NT2/D1 (cell line): ENCODE results near the gene RFC5.
"Not testable (repeated sequence)": the region's sequence is repeated elsewhere in the genome, so short reads cannot be mapped to it uniquely, and the experiment has no call there.

Experiments
- DNase-seq: peaks from one replicate; pipeline ENCODE4 v3.0.0-alpha.2; 2011; ENCODE audit warnings: low read depth, low spot score
- H3K27me3 ChIP-seq: 2 replicates; pipeline ENCODE4 v1.6.0; 2011; ENCODE audit warnings: mild to moderate bottlenecking; ENCODE audit not compliant: insufficient read length, insufficient read depth
- H3K36me3 ChIP-seq: 2 replicates; pipeline ENCODE4 v1.6.1; 2011; ENCODE audit warnings: mild to moderate bottlenecking, low read length, mixed read lengths; ENCODE audit not compliant: insufficient read depth, insufficient read length
- H3K4me1 ChIP-seq: 2 replicates; pipeline ENCODE4 v1.5.1; 2011; ENCODE audit not compliant: insufficient read depth, insufficient read length
- H3K4me3 ChIP-seq: 2 replicates; pipeline ENCODE4 v1.5.1; 2011; ENCODE audit warnings: low read depth; ENCODE audit not compliant: insufficient read length
- H3K9ac ChIP-seq: 2 replicates; pipeline ENCODE4 v1.6.0; 2011; ENCODE audit warnings: low read depth; ENCODE audit not compliant: insufficient read length
- H3K9me3 ChIP-seq: 2 replicates; pipeline ENCODE4 v1.5.1; 2011; ENCODE audit warnings: mild to moderate bottlenecking, low read length; ENCODE audit not compliant: insufficient read depth
- SUZ12 ChIP-seq: IDR thresholded peaks from 2 replicates; pipeline ENCODE4 v1.6.1; 2011; ENCODE audit not compliant: insufficient read length, insufficient read depth; ENCODE audit errors: extremely low read depth
- YY1 ChIP-seq: IDR thresholded peaks from 2 replicates; pipeline ENCODE4 v1.6.1; 2011; ENCODE audit not compliant: insufficient read length, insufficient read depth
- ZNF274 ChIP-seq: IDR thresholded peaks from 2 replicates; pipeline ENCODE4 v1.6.1; 2011; ENCODE audit warnings: mild to moderate bottlenecking, low read depth, low read length

Gene RFC5

DNA sequence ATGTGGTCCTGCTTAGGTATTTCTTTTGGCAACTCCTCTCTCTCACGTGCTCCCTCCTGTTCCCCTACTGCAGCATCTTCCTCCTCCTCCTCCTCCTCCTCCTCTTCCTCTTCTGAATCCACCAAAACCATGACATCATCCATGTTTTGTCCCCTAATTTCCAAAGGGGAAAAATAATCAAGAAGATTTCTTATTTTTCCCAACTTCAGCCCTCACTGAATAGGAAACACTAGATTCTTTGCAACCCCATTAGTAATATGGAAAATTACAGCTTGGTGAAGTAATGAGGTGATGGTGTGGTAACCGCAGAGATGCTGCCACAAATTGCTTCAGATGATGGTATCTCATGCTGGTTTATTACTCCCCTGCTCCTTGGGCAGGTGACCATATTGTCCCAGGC is 51.9 kb downstream of the RFC5 start:
- no peak for TF ChIP-seq SUZ12
- no peak for TF ChIP-seq ZNF274
- no peak for TF ChIP-seq YY1
- peaks cover 38% of the 10 kb centered on the region for H3K36me3 ChIP-seq

GRCh38 chr12:118070650-118071049 is 54.1 kb downstream of the RFC5 start:
- DNase-seq: no peak
- no peaks in the 10 kb centered on the region for H3K27me3 ChIP-seq
- no peak overlapping the region for H3K4me3 ChIP-seq
- H3K36me3 ChIP-seq: peaks cover 44% of the 10 kb centered on the region
- TF ChIP-seq ZNF274: no peak
- TF ChIP-seq SUZ12: no peak
- no peak for TF ChIP-seq YY1
- H3K9ac ChIP-seq: no peak overlapping the region
- H3K9me3 ChIP-seq: no peaks in the 10 kb centered on the region
- no peaks in the 10 kb centered on the region for H3K4me1 ChIP-seq

More for the DNA sequence above, 51.9 kb downstream of the RFC5 start:
- Histone ChIP-seq H3K4me1 (no peaks in the 10 kb centered on the region), H3K9me3 (no peaks in the 10 kb centered on the region), H3K27me3 (no peaks in the 10 kb centered on the region), H3K9ac (no peak overlapping the region), H3K4me3 (no peak overlapping the region)
- no peak for DNase-seq

DNA sequence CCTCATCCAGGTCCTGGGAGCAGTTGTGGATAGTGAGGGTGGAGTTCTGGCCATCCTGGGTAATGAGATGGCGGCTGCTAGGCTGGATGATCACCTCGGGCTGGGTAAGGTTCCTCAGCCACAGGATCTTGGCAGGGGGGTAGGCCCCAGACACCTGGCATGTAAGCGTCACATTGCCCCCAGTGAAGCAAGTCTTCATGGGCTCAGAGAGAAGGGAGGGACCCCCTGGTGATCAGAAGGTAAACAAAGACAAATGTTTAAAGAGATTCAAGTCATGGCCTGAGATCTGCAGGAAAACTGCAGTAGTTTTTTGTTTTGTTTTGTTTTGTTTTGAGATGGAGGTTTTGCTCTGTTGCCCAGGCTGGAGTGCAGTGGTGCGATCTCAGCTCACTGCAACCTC is 57.3 kb downstream of the RFC5 start:
- Histone ChIP-seq H3K9ac (no peak overlapping the region), H3K9me3 (no peaks in the 10 kb centered on the region), H3K27me3 (no peaks in the 10 kb centered on the region), H3K4me1 (no peaks in the 10 kb centered on the region), H3K4me3 (no peak overlapping the region), H3K36me3 (peaks cover 57% of the 10 kb centered on the region)
- TF ChIP-seq YY1 (no peak), ZNF274 (no peak), SUZ12 (no peak)
- no peak for DNase-seq

- not testable (repeated sequence) for H3K9me3 ChIP-seq, H3K27me3 ChIP-seq, H3K4me1 ChIP-seq, H3K9ac ChIP-seq, DNase-seq, H3K4me3 ChIP-seq
- peaks cover 43% of the 10 kb centered on the region for H3K36me3 ChIP-seq
Observed at GRCh38 chr12:118081521-118081920, 65.0 kb downstream of the RFC5 start.
